ENCODE measurements around the gene AGTPBP1.
A peak's percentile ranks its signal among the peaks of the same experiment; 100 is the strongest.
"Not testable (repeated sequence)": the region's sequence is repeated elsewhere in the genome, so short reads cannot be mapped to it uniquely, and the experiment has no call there.

Gene AGTPBP1

GRCh38 chr9:85741875-85742596 is at the start of gene AGTPBP1:
Gene AGTPBP1, minus strand, starts transcription at chr9:85741954. Its CDS starts 29,421 bp downstream, at chr9:85712533.
- DNase-seq, result peak; percentile 96

- not testable (repeated sequence) for DNase-seq
Measured at GRCh38 chr9:85786116-85786515, 44.4 kb upstream of the AGTPBP1 start.

- not testable (repeated sequence) for DNase-seq
Measured at GRCh38 chr9:85773844-85774243, 32.1 kb upstream of the AGTPBP1 start.

GRCh38 chr9:85761802-85762201 is 20.0 kb upstream of the AGTPBP1 start:
- not testable (repeated sequence) for DNase-seq

GRCh38 chr9:85757716-85758115 is 16.0 kb upstream of the AGTPBP1 start:
- not testable (repeated sequence) for DNase-seq

- not testable (repeated sequence) for DNase-seq
Measured at GRCh38 chr9:85756216-85756615, 14.5 kb upstream of the AGTPBP1 start.

- no peak for DNase-seq
Measured at GRCh38 chr9:85746309-85746708, 4.6 kb upstream of the AGTPBP1 start.

GRCh38 chr9:85745203-85745602 is 3.4 kb upstream of the AGTPBP1 start:
- DNase-seq, result no peak

- no peak for DNase-seq
Measured at GRCh38 chr9:85744480-85744879, 2.7 kb upstream of the AGTPBP1 start.

- DNase-seq, result peak; percentile 34
Measured at GRCh38 chr9:85743275-85744128, 1.7 kb upstream of the AGTPBP1 start.

GRCh38 chr9:85742597-85742936 is 813 bp upstream of the AGTPBP1 start:
- DNase-seq, result no peak

GRCh38 chr9:85741095-85741874 is 469 bp downstream of the AGTPBP1 start:
- peak; percentile 76 for DNase-seq

GRCh38 chr9:85740787-85741094 is 1.0 kb downstream of the AGTPBP1 start:
- DNase-seq, result no peak

GRCh38 chr9:85738509-85738908 is 3.2 kb downstream of the AGTPBP1 start:
- no peak for DNase-seq

- no peak for DNase-seq
Measured at GRCh38 chr9:85737671-85738070, 4.1 kb downstream of the AGTPBP1 start.

- DNase-seq, result no peak
Measured at GRCh38 chr9:85730916-85731630, 10.7 kb downstream of the AGTPBP1 start.

- DNase-seq, result peak; percentile 9
Measured at GRCh38 chr9:85729882-85730281, 11.9 kb downstream of the AGTPBP1 start.

GRCh38 chr9:85727500-85727899 is 14.3 kb downstream of the AGTPBP1 start:
- DNase-seq, result no peak

GRCh38 chr9:85726737-85727136 is 15.0 kb downstream of the AGTPBP1 start:
- DNase-seq, result no peak

- peak; percentile 66 for DNase-seq
Measured at GRCh38 chr9:85723215-85723614, 18.5 kb downstream of the AGTPBP1 start.

GRCh38 chr9:85719411-85719810 is 22.3 kb downstream of the AGTPBP1 start:
- DNase-seq, result not testable (repeated sequence)

GRCh38 chr9:85717818-85718217 is 23.9 kb downstream of the AGTPBP1 start:
- DNase-seq, result not testable (repeated sequence)

GRCh38 chr9:85717220-85717619 is 24.5 kb downstream of the AGTPBP1 start:
- DNase-seq, result peak; percentile 35
